ENCODE measurements around the gene FMN1.

FMN1 gene

GRCh38 chr15:32823750-32824149 lies 370.8 kb downstream of the FMN1 start:
- no peak for DNase-seq (ENCODE audit: low spot score)

GRCh38 chr15:32822739-32823138 lies 371.8 kb downstream of the FMN1 start:
- no peak for DNase-seq (ENCODE audit: low spot score)

- DNase-seq (ENCODE audit: low spot score), result no peak
These were observed 375.1 kb downstream of the FMN1 start for GRCh38 chr15:32819448-32819847.

- DNase-seq (ENCODE audit: low spot score), result peak; percentile 25
These were observed 375.6 kb downstream of the FMN1 start for GRCh38 chr15:32818758-32819447.

- DNase-seq (ENCODE audit: low spot score), result no peak
These were observed 376.9 kb downstream of the FMN1 start for GRCh38 chr15:32817577-32817976.

- DNase-seq (ENCODE audit: low spot score), result no peak
These were observed 387.2 kb downstream of the FMN1 start for GRCh38 chr15:32807331-32807730.

- DNase-seq (ENCODE audit: low spot score), result no peak
These were observed 390.9 kb downstream of the FMN1 start for GRCh38 chr15:32803631-32804030.

- no peak for DNase-seq (ENCODE audit: low spot score)
These were observed 392.1 kb downstream of the FMN1 start for GRCh38 chr15:32802286-32802936.

- no peak for DNase-seq (ENCODE audit: low spot score)
These were observed 394.5 kb downstream of the FMN1 start for GRCh38 chr15:32799936-32800535.

- no peak for DNase-seq (ENCODE audit: low spot score)
These were observed 397.7 kb downstream of the FMN1 start for GRCh38 chr15:32796856-32797255.

- DNase-seq (ENCODE audit: low spot score), result no peak
These were observed 399.5 kb downstream of the FMN1 start for GRCh38 chr15:32794973-32795372.

- no peak for DNase-seq (ENCODE audit: low spot score)
These were observed 402.1 kb downstream of the FMN1 start for GRCh38 chr15:32792436-32792835.

- no peak for DNase-seq (ENCODE audit: low spot score)
These were observed 404.0 kb downstream of the FMN1 start for GRCh38 chr15:32790352-32790999.

GRCh38 chr15:32787949-32788348 lies 406.6 kb downstream of the FMN1 start:
- DNase-seq (ENCODE audit: low spot score), result no peak

GRCh38 chr15:32786906-32787305 lies 407.6 kb downstream of the FMN1 start:
- no peak for DNase-seq (ENCODE audit: low spot score)

GRCh38 chr15:32784581-32784980 lies 409.9 kb downstream of the FMN1 start:
- DNase-seq (ENCODE audit: low spot score), result no peak

GRCh38 chr15:32781781-32782180 lies 412.7 kb downstream of the FMN1 start:
- no peak for DNase-seq (ENCODE audit: low spot score)

- DNase-seq (ENCODE audit: low spot score), result no peak
These were observed 415.9 kb downstream of the FMN1 start for GRCh38 chr15:32778391-32779176.

GRCh38 chr15:32775103-32775502 lies 419.4 kb downstream of the FMN1 start:
- DNase-seq (ENCODE audit: low spot score), result no peak

- no peak for DNase-seq (ENCODE audit: low spot score)
These were observed 420.5 kb downstream of the FMN1 start for GRCh38 chr15:32774022-32774421.

GRCh38 chr15:32767236-32767635 lies 427.3 kb downstream of the FMN1 start:
- DNase-seq (ENCODE audit: low spot score), result no peak

GRCh38 chr15:32766101-32766500 lies 428.4 kb downstream of the FMN1 start:
- no peak for DNase-seq (ENCODE audit: low spot score)
